LHCN-M2 (cell line): Measurements from ENCODE around the gene MED31. TPM values are rescaled to one million over a fixed set of nuclear protein-coding genes. Genes with fewer than 3 reads are reported as not detected.
A peak's percentile ranks its signal among the peaks of the same experiment; 100 is the strongest.
"Not testable (repeated sequence)": the region's sequence is repeated elsewhere in the genome, so short reads cannot be mapped to it uniquely, and the experiment has no call there.

Experiments
- DNase-seq: peaks from one replicate; pipeline ENCODE4 v3.0.0-alpha.2; 2012; ENCODE audit warnings: low read depth
- total RNA-seq: library from RNA; depleted of rRNA; stranded (reverse); fragments of >200 nt; gene quantifications from 2 replicates; pipeline ENCODE4 v1.2.3, GENCODE V29; 2014

MED31 gene
- total RNA-seq, 1 experiment from 2014 or later = 9.6 TPM

- DNase-seq = peak; percentile 66
These were observed 25.9 kb upstream of the MED31 start for GRCh38 chr17:6677158-6677831.

- DNase-seq = no peak
These were observed 25.4 kb upstream of the MED31 start for GRCh38 chr17:6676802-6677157.

- DNase-seq = no peak
These were observed 23.9 kb upstream of the MED31 start for GRCh38 chr17:6675201-6675825.

GRCh38 chr17:6674586-6674985 is 23.2 kb upstream of the MED31 start:
- DNase-seq = no peak

GRCh38 chr17:6671431-6671830 is 20.0 kb upstream of the MED31 start:
- no peak for DNase-seq

- DNase-seq = no peak
These were observed 19.6 kb upstream of the MED31 start for GRCh38 chr17:6670999-6671398.

- DNase-seq = no peak
These were observed 19.2 kb upstream of the MED31 start for GRCh38 chr17:6670571-6670970.

GRCh38 chr17:6669479-6670212 is 18.2 kb upstream of the MED31 start:
- DNase-seq = no peak

- no peak for DNase-seq
These were observed 17.5 kb upstream of the MED31 start for GRCh38 chr17:6668727-6669425.

GRCh38 chr17:6668219-6668618 is 16.8 kb upstream of the MED31 start:
- DNase-seq = no peak

- DNase-seq = no peak
These were observed 16.1 kb upstream of the MED31 start for GRCh38 chr17:6667516-6667915.

- no peak for DNase-seq
These were observed 15.2 kb upstream of the MED31 start for GRCh38 chr17:6666557-6666956.

GRCh38 chr17:6666077-6666521 is 14.7 kb upstream of the MED31 start:
- DNase-seq = peak; percentile 70

- not testable (repeated sequence) for DNase-seq
These were observed 11.8 kb upstream of the MED31 start for GRCh38 chr17:6663200-6663599.

GRCh38 chr17:6661464-6661848 is 10.1 kb upstream of the MED31 start:
- DNase-seq = no peak

- DNase-seq = no peak
These were observed 9.5 kb upstream of the MED31 start for GRCh38 chr17:6660805-6661463.

- no peak for DNase-seq
These were observed 8.7 kb upstream of the MED31 start for GRCh38 chr17:6660101-6660500.

GRCh38 chr17:6658411-6658810 is 7.0 kb upstream of the MED31 start:
- not testable (repeated sequence) for DNase-seq

- no peak for DNase-seq
These were observed 6.4 kb upstream of the MED31 start for GRCh38 chr17:6657633-6658287.

- not testable (repeated sequence) for DNase-seq
These were observed 5.6 kb upstream of the MED31 start for GRCh38 chr17:6656797-6657632.
